Pons (tissue), 1 donor: Measurements from ENCODE around the gene ATP6V1A.

Experiments used
- DNase-seq: peaks from one replicate; pipeline ENCODE4 v3.0.0-alpha.2; 2016; ENCODE audit warnings: low spot score

ATP6V1A gene

DNA sequence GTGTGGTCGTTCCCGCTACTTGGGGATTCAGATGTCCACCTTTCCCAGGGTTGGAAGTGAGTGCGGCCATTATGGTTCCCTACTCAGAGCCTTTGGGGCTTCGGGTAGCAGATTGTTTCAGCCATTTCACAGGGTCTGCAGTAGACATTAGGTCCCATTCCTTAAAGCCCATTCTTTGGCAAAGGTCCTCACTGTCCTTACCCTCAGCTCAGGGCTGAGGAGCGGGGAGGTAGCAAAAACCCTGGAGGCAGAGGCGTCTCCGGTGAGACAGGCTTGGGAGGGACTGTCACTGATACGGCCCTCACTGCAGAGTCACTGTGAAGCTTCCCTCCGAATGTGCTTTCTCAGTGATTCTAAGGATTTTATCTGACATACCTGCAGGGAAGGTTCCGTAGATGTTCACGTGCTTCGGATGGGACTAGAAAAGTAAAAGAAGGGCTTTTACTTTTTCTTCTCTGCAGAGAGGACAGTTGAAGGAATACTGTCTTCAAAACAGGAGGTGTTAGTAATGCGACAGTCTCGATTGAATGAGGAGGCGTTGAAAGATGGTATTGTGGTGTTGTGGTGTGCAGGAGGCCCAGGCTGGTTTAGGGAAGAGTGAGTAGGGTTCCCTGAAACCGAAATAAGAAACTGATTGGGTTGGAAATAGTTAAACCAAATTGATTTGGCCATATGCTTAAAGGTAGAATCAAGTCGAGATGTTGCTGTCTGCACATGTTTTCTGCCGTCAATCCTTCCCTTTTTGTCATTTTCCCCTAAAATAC lies 630 bp downstream of the ATP6V1A start:
- DNase-seq: peak; percentile 51

DNA sequence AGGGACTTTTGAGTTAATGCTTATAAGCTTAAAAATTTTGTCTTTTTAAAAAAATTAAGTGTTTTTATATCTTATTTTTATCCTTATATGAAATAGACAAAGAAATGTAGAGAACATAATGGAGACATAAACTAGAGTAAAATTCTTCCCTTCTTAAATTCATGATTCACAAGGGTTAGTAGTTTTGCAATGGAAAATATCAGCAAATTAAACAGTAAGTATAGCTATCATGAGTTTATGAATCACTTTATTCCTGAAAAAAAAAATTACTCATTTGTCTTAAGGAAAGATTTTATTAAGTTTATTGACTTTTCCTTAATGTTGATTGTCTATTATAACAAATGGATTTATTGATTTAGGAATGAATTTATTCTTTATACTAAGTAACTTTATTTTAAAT lies 4.3 kb downstream of the ATP6V1A start:
- DNase-seq: no peak

DNA sequence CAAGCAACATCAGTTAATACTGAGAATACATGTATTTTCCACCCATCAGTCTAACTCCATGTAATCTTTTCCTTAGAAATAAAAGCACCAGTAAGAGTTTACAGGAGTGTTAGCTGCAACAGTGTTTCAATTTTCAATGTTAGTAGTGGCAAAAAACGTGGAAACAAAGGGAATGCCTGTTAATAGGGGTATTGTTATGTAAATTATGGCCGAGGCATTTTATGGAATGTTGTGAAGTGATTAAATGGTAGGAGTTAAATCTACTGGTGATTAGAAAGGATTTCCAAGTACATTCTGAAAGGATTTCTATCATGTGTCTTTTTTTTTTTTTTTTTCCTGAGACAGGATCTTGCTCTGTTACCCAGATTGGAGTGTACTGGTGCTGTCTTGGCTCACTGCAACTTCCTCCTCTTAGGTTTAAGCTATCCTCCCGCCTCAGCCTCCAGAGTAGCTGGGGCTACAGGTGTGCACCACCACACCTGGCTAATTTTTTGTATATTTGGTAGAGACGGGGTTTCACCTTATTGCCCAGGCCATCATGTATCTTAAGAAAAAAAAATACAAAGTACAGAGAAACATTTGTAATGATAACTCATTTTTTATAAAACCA lies 6.6 kb downstream of the ATP6V1A start:
- no peak for DNase-seq

DNA sequence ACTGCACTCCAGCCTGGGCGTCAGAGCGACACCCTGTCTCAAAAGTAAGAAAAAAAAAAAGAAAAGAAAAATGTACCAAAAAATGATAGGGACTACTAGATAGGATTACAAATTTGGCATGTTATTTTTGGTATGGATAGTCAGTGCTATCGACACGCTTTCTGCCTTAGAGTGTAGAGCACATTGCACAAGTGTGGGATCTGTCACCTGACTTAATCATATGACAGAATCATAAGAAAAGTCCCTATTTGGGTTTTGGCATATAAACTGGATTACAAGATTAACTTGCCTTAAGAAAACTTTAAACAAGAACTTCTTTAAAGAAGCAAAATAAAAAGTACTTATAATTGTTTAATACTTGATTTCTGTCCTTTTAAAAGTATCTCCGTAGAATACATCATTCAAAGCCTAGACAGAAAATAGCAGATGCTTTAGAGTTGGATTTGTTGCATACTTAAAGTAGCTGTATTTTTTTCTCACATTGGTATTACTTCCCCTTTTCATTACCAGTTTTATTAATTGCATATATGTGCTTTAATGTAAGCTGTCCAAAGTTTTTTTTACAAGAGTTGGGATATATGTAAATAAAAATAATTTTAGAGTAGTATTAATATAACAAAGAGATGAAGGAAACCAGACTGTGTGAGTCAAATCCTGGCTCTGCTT lies 7.8 kb downstream of the ATP6V1A start:
- no peak for DNase-seq

DNA sequence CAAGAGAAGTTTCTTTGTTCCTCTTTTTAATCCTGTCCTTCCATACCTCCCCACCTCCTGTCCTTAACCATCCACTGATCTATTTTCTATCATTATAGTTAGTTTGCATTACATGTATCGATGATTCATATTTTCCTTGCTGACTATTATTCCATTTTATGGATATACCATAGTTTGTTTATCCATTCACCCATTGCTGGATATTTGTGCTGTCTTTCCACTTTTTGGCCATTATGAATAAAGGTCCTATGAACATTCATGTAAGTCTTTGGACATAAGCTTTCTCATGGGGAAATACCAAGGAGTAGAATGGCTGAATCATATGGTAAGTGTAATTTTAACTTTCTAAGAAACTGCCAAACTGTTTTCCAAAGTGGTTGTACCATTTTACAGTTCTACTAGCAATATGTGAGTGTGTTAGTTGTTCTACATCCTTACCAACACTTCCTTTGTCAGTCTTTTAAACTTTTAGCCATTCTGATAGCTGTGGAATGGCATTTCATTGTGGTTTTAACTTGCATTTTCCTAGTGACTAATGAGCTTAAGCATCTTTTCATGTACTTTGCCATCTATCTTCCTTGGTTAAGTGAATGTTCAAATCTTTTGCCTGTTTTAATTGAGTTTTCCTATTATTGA lies 11.7 kb downstream of the ATP6V1A start:
- no peak for DNase-seq

DNA sequence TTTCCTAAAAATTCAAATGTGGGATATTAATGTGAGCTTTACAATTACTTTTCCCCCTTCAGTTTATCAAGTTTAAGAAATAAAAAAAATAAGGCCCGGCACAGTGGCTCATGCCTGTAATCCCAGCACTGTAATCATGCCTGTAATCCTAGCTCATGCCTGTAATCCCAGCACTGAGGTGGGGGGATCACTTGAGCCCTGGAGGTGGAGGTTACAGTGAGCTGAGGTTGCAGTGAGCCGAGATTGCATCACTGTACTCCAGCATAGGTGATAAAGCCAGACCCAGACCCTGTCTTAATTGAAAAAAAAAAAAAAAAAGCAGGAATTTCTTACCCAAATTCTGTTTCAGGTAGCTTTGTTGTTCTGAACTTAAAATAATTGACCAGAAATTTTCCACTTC lies 17.9 kb downstream of the ATP6V1A start:
- no peak for DNase-seq

DNA sequence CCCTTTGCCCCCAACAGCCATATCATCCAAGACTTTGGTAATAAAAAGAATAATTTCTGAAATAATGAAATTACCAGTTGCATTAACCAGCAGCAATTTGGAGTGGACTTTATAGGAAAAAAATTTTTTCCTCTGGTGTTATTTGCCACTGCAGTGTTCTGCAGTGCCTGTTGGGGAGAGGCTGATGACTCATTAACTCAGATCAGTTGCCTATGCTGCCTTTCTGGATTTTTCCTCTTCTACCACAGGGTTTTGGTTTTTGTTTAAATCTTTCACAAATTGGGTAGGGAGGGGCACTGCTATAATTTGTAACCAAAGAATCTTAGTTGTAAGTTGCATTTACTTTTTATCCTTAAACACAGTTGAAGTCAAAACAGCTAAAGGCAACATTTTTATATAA lies 22.7 kb downstream of the ATP6V1A start:
- DNase-seq: peak; percentile 39

DNA sequence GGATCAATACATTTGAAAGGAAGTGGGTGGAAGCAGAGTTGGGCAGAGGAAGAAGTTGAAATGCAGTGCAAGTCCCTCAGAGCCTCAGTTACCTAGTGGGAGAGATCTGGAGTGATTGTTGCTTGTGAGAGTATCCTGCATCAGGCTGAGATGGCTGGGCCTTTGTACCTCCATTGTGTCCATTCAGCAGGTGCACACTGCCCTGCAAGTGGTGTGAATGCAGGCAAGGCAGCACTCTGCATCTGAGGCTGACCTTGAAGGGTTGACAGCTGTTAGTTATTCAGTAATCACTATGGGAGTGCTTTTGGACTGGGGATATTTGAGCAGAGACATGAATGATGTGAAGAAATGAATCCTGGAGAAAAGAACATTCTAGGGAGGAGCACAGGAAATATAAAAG lies 25.2 kb downstream of the ATP6V1A start:
- no peak for DNase-seq

DNA sequence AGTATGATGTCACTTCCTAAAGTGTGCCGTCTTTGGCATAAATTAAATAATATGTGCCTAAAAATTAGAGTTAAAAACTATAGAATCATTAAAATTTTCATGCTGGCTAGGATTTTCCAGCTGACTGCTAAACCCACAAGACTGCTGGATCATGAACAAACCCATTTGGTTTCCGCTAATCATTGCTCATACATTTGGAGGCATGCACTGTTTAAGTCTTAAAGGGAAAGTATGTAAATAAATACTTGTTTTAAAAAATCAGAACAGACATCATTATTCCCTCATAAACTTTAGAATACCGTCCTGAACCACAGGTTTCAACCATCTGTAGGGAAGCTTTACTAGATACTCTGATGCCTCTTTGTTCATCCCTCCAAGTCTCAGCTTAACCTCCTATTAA lies 26.5 kb downstream of the ATP6V1A start:
- DNase-seq: no peak

DNA sequence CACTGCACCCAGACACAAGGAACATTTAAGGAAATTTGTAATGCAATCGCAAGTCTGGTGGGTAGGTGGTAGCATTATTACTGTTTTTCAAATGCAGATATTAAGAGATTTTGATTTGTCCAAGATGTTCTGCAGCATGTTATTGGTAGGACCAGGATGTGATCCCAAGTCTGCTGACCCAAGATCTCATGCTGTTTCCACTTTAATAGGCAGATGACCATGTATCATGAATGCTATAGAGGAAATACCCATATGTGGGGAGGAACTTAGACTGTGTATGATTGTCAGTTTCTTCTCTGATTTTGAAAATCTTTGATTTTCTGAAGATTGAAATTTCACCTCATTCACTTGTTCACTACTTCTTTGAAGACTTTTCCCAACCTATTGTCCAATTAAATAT lies 28.7 kb downstream of the ATP6V1A start:
- DNase-seq: no peak

DNA sequence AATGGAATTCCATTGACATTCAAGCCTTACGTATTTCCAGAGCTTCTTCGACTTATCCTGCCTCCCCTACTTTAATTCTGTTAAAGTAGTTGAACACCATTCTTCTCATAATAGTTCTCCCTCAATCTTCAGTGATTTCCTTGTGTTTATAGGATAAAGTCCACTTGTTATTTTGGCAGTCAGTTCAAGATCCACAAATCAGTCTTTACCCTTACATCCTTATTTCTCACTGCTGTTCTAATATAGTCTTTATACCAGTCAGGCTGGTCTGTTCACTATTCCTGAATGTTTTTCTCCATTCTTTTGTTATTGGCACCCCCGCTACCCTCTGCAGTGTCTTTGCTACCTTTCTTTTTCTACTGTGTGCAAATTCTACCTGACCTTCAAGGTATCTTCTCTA lies 29.7 kb downstream of the ATP6V1A start:
- DNase-seq: no peak

DNA sequence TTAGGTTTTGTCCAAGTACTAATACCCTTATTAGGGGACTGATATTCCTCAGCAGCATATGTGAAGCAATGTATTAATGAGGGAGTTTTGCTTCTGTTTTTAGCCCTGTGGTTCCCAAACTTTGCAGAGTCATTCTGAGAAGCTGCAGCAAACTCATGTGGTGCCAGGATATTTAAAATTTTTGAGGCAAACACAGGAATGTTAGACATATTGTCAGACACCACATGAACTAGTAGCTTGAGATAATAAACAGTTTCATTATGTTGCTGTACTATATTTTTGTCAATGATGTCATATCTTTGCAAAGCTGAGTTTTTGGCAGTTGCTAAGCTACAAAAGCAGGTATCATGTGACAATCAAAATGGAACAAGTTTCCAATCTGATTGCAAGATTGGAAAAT lies 36.6 kb downstream of the ATP6V1A start:
- DNase-seq: peak; percentile 15

DNA sequence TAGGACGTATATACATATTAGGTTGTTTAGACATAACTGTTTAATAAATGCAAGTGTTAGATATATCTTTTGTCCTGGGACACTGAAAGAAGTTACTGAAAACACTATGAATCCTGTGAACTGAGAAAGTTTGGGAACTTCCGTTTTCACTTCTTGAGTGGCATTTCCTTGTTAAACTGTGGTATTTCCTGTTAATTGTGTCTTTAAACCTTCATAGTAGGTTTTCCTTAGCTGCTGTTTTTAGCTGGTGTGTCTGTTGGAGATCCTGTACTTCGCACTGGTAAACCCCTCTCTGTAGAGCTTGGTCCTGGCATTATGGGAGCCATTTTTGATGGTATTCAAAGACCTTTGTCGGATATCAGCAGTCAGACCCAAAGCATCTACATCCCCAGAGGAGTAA lies 37.1 kb downstream of the ATP6V1A start:
- DNase-seq: no peak

DNA sequence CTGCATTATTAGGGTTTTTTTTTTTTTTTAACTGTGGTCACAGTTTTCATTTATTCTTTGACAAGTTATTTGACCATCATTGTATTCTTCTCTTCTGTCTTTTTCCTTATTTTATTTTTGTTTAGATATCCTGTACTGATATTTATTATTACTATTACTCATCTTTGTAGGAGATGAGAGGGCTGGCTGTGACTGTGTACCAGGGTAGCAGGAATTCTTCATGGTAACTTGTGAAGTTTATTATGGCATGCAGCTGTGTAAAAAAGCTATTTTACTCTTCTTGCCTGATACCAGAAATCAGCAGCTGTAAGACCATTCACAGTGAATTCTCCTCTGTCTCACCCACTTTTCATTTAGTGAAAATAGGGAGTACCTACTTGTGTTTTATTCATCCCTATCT lies 44.5 kb downstream of the ATP6V1A start:
- DNase-seq: no peak

DNA sequence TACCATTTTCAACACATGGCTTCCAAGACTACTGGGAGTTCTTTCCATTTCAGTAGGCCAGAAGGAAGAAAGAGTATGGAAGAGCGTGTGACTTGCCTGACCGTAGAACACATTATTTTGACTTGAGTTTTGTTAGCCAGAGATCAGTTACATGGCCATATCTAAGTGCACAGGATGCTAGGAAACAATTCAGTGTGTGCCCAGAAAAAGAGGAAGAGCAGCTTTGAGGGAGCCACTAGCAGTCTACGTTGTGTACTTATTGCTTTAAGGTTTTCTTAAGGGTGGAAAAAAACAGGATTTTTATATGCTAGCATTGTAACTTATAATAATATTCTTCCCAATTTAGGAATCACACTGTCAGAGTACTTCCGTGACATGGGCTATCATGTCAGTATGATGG lies 47.7 kb downstream of the ATP6V1A start:
- no peak for DNase-seq

DNA sequence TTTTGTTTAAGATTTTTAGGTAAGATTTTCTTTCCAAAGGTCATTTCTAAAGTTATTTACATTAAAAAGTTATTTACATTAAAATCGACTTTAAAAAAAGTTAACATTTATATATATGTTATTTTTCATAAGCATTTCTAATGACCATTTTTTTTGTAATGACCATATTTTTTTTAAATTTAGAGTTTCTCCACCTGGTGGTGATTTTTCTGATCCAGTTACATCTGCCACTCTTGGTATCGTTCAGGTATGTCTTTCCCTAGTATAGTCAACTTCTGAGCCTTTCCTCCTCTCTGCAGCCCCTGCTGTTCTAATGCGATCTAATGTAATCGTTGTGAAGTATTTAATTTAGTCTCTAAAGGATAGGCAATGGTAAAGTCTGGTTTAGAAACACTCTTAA lies 48.9 kb downstream of the ATP6V1A start:
- no peak for DNase-seq

DNA sequence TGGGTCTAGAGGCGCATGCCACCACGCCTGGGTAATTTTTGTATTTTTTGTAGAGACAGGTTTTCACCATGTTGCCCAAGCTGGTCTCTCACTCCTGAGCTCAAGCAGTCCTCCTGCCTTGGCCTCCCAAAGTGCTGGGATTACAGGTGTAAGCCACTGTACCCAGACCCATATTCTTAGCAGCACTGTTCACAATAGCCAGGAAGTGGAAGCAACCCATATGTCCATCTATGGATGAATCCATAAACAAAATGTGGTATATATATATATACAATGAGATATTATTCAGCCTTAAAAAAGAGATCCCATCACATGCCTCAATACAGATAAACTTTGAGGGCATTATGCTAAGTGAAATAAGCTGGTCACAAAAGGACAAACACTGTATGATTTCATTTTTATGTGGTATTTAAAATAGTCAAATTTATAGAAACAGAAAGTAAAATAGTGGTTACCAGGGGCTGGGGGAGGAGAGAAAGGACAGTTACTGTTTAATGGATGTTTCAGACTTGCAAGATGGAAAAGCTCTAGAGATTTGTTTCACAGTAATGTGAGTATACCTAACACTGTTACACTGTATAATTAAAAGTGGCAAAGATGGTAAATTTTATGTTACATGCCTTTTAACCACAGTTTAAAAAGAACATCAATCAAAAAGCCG lies 56.1 kb downstream of the ATP6V1A start:
- DNase-seq: no peak

DNA sequence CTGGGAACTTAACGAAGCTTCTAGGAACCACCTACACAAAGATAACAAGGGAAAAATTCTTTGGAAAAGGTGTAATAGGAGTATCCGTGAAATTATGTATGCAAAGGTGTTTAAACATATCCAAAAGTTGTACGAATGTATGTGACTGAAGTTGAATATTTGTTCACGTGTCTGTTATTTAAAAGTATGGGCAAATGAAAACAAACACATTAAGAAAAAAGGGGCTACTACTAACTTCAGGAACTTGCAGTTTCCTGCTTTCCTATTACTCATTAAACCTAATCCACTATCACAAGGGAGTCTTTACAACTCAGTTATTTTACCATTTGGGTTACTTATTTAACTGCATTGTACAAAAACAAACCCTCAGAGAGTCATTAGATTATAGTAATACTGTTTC lies 57.8 kb downstream of the ATP6V1A start:
- DNase-seq: no peak

DNA sequence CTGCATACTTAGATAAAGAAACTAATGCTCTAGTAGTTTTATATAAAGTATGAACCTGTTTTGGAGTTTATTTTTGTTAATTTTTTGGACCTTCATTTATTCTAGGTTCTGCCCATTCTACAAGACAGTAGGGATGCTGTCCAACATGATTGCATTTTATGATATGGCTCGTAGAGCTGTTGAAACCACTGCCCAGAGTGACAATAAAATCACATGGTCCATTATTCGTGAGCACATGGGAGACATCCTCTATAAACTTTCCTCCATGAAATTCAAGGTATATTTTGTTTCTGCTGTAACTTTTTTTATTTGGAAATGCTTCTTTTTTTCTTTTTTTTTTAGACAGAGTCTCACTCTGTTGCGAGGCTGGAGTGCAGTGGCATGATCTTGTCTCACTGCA lies 58.4 kb downstream of the ATP6V1A start:
- DNase-seq: no peak

DNA sequence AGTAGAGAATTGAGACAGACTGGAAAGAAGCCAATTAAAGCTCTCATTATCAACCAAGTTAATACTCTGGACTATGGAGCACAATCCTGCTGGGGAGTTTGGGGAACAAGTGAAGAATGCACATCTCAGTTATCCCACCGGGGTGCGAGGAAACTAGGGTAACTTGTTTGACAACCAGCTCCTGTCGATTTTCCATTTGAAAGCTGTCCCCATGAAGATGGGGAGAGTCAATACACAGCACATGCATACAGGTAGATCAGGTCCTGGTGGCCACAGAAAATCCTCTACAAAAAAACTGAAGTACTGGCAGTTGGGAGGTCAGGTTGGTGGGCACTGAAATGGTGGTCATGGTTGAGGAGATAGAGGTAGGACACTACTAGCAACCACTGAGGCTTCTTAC lies 66.0 kb downstream of the ATP6V1A start:
- no peak for DNase-seq

DNA sequence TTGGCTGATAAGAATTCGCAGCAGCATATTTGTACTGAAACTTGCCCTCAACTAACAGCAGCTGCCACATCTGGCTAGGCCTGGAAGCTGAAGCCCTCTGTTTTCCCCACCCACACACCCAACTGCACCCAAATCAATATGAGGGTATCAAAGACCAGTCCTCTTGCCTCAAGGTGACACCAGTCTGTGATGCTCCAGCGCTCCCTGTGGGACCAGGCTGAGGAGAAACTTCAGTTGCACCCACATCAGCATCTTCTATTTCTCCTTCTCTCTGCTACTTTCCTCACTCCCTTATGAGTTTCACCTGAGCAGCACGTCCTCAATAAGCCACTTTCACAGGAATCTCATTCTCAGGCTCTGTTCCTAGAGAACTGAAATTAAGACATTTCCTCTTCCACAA lies 73.0 kb downstream of the ATP6V1A start:
- no peak for DNase-seq

DNA sequence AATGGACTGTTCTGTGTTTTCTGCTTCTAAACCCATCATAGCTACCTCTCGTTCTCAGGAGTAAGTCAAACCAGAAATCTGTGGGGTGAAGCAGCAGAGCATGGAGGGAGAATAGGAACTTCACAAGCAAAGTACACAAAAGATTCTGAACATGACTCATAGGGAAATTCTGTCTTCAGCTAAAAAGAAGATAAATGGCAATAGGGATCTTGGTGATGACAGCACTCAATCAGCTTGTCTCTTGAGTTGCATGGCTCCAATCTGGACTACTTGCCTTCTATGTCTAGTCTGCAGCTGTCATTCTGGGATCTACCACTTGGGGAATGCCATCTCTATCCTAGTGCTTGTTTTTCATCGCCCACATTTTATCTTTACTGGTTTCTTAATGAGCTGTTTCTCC lies 78.3 kb downstream of the ATP6V1A start:
- DNase-seq: no peak

DNA sequence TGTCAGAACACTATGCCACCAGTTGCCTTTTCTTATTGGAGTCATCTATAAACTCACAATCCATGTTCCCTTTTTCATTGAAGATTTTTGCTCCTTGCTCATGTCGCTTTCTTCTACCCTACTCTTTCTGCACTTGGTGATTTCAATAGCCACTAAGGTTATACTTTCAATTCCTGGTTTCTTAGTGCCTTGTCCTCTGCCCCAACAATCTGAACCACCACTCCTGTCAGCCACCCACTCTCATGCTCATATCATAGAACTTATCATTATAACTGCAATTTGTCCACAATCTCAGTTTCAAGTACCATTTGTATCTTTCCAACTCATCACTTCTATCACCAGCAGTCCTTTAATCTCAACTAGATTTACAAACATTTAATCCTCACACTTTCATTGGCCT lies 81.8 kb downstream of the ATP6V1A start:
- no peak for DNase-seq
